SU-DHL-6 (cell line): Measurements from ENCODE around the gene PPARD.

ENCODE experiments used
- H2AFZ ChIP-seq: fragments of 200-600 bp; sonication (generic); 2 replicates; pipeline ENCODE4 v1.6.1; 2014; ENCODE audit warnings: low read depth, mild to moderate bottlenecking, moderate library complexity, mixed read lengths, antibody characterized with exemption, low read length; ENCODE audit not compliant: severe bottlenecking
- H3F3A ChIP-seq: fragments of 200-600 bp; shearing (Covaris generic); 2 replicates; pipeline ENCODE4 v1.6.0; 2016; ENCODE audit warnings: antibody characterized with exemption, mild to moderate bottlenecking; ENCODE audit not compliant: insufficient read depth
- H3K27ac ChIP-seq: fragments of 200-600 bp; sonication (generic); 2 replicates; pipeline ENCODE4 v1.5.1; 2016; ENCODE audit warnings: low read depth, mild to moderate bottlenecking, low read length, moderate library complexity, mixed read lengths
- H3K27me3 ChIP-seq: fragments of 200-600 bp; sonication (generic), shearing (Covaris generic); 2 replicates; pipeline ENCODE4 v1.6.0; 2014; ENCODE audit warnings: mild to moderate bottlenecking, low read length
- H3K36me3 ChIP-seq: fragments of 200-600 bp; sonication (generic); 2 replicates; pipeline ENCODE4 v1.6.1; 2014; ENCODE audit warnings: mild to moderate bottlenecking, low read length, mixed read lengths
- H3K4me2 ChIP-seq: fragments of 300-600, 200-600 bp; shearing (Covaris generic), sonication (generic); 2 replicates; pipeline ENCODE4 v1.6.0; 2014; ENCODE audit warnings: low read length, low read depth, mild to moderate bottlenecking; ENCODE audit not compliant: poor library complexity, severe bottlenecking
- H3K4me3 ChIP-seq: fragments of 200-600 bp; sonication (generic); 2 replicates; pipeline ENCODE4 v1.5.1; 2014; ENCODE audit warnings: antibody characterized with exemption, low read length, mild to moderate bottlenecking, mixed read lengths; ENCODE audit not compliant: insufficient read depth, poor library complexity, severe bottlenecking
- H3K79me2 ChIP-seq: fragments of 200-600 bp; sonication (generic); 2 replicates; pipeline ENCODE4 v1.6.1; 2014; ENCODE audit warnings: mild to moderate bottlenecking, low read length, moderate library complexity; ENCODE audit not compliant: insufficient read depth
- H3K9ac ChIP-seq: fragments of 200-600 bp; sonication (generic); 2 replicates; pipeline ENCODE4 v1.7.0; 2014; ENCODE audit warnings: mild to moderate bottlenecking, low read length
- H3K9me2 ChIP-seq: fragments of 200-600 bp; sonication (generic); replicated peaks from 2 replicates; pipeline ENCODE4 v1.6.1; 2014; ENCODE audit warnings: low read length; ENCODE audit not compliant: insufficient read depth
- H3K9me3 ChIP-seq: fragments of 200-600 bp; sonication (generic); 2 replicates; pipeline ENCODE4 v1.6.1; 2014; ENCODE audit warnings: low read length, mixed read lengths; ENCODE audit not compliant: insufficient read depth
- H4K20me1 ChIP-seq: fragments of 200-600 bp; sonication (generic); 2 replicates; pipeline ENCODE4 v1.6.1; 2014; ENCODE audit warnings: low read depth, mild to moderate bottlenecking, antibody characterized with exemption, low read length, moderate library complexity, mixed read lengths
- EZH2phosphoT487 ChIP-seq: fragments of 200-600 bp; sonication (generic), shearing (Covaris generic); conservative IDR thresholded peaks from 2 replicates; pipeline ENCODE4 v1.6.1; 2018; ENCODE audit warnings: mild to moderate bottlenecking, antibody characterized with exemption, low read length, moderate library complexity, mixed read lengths
- TF ChIP-seq, protein P1 (sequence below): fragments of 200-600 bp; sonication (generic); IDR thresholded peaks from one replicate; pipeline ENCODE4 v1.5.1; 2017; ENCODE audit warnings: antibody characterized with exemption, mild to moderate bottlenecking, low read length, moderate library complexity; ENCODE audit not compliant: insufficient read depth, poor library complexity, severe bottlenecking

PPARD gene

DNA sequence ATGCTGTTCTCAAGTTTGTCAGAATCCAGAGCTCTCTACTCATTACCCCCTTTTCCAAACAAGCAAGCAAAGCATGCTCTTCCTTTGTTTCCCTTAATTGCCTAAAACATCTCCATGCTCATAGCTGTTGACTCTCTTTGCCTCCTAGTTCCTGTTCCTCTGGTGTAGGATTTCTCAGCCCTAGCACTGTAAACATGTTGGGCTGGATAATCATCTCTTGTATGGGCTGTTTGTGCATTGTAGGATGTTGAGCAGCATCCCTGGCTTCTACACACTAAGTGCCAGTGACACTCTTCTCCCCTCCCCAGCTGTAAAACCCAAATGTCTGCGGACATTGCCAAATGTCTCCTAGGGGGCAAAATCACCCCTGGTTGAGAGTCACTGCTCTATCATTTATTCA lies 14.0 kb downstream of the PPARD start:
- Histone ChIP-seq H3K27ac (no peak overlapping the region), H3F3A (no peaks in the 10 kb centered on the region), H3K27me3 (no peaks in the 10 kb centered on the region), H3K4me3 (no peak overlapping the region), H2AFZ (no peak overlapping the region), H3K79me2 (no peaks in the 10 kb centered on the region), H3K4me2 (no peak overlapping the region), H3K9ac (no peak overlapping the region), H4K20me1 (no peaks in the 10 kb centered on the region), H3K9me2 (no peaks in the 10 kb centered on the region), H3K9me3 (no peaks in the 10 kb centered on the region), H3K36me3 (no peaks in the 10 kb centered on the region)
- no peak for TF ChIP-seq EZH2phosphoT487
- TF ChIP-seq, protein P1, sequence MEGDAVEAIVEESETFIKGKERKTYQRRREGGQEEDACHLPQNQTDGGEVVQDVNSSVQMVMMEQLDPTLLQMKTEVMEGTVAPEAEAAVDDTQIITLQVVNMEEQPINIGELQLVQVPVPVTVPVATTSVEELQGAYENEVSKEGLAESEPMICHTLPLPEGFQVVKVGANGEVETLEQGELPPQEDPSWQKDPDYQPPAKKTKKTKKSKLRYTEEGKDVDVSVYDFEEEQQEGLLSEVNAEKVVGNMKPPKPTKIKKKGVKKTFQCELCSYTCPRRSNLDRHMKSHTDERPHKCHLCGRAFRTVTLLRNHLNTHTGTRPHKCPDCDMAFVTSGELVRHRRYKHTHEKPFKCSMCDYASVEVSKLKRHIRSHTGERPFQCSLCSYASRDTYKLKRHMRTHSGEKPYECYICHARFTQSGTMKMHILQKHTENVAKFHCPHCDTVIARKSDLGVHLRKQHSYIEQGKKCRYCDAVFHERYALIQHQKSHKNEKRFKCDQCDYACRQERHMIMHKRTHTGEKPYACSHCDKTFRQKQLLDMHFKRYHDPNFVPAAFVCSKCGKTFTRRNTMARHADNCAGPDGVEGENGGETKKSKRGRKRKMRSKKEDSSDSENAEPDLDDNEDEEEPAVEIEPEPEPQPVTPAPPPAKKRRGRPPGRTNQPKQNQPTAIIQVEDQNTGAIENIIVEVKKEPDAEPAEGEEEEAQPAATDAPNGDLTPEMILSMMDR: no peak

DNA sequence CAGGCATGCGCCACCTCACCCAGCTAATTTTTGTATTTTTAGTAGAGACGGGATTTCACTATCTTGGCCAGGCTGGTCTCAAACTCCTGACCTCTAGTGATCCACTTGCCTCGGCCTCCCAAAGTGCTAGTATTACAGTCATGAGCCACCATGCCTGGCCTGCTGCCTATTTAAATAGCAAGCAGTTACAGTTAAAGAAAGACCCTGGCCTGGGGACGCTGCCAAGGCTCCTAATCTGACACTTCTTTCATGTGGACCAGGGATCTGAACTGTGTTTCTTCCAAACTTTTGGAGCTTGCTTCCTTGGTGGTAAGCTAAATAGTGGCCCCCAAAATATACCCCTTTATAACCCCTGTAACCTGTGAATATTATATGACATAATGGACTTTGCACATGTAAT lies 15.3 kb downstream of the PPARD start:
- H3K79me2 ChIP-seq: no peaks in the 10 kb centered on the region
- no peaks in the 10 kb centered on the region for H3K9me2 ChIP-seq
- H3K9me3 ChIP-seq: no peaks in the 10 kb centered on the region
- H3K27ac ChIP-seq: no peak overlapping the region
- no peaks in the 10 kb centered on the region for H3F3A ChIP-seq
- no peak overlapping the region for H3K9ac ChIP-seq
- no peak overlapping the region for H2AFZ ChIP-seq
- TF ChIP-seq, protein P1: no peak
- no peak for TF ChIP-seq EZH2phosphoT487
- no peaks in the 10 kb centered on the region for H3K36me3 ChIP-seq
- no peak overlapping the region for H3K4me3 ChIP-seq
- no peak overlapping the region for H3K4me2 ChIP-seq
- H4K20me1 ChIP-seq: no peaks in the 10 kb centered on the region
- H3K27me3 ChIP-seq: no peaks in the 10 kb centered on the region

DNA sequence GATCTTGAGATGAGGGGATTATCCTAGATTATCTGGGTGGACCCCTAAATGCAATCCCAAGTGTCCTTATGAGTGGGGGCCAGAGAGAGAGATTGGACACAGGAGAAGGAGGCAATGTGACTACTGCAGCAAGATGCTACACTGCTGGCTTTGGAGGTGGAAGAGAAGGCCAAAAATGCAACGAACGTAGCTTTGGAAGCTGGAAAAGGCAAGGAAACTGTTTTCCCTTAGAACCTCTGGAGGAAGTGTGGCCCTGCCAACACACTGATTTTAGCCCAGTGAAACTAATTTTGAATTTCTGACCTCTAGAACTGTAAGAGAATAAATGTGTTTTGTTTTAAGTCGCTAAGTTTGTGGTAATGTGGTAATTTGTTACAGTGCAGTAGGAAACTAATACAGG lies 15.7 kb downstream of the PPARD start:
- TF ChIP-seq EZH2phosphoT487: no peak
- TF ChIP-seq, protein P1: no peak
- Histone ChIP-seq H3K27me3 (no peaks in the 10 kb centered on the region), H3K4me3 (no peak overlapping the region), H3K9me2 (no peaks in the 10 kb centered on the region), H3F3A (no peaks in the 10 kb centered on the region), H3K79me2 (no peaks in the 10 kb centered on the region), H3K27ac (no peak overlapping the region), H3K4me2 (no peak overlapping the region), H2AFZ (no peak overlapping the region), H4K20me1 (no peaks in the 10 kb centered on the region), H3K36me3 (no peaks in the 10 kb centered on the region), H3K9ac (no peak overlapping the region), H3K9me3 (no peaks in the 10 kb centered on the region)
